ENCODE results near the gene TSPAN8.

- peak in 1 of 2 donors; percentile 11 for TF ChIP-seq POLR2A (IDR thresholded peaks at IDR 0.05)
- no peak for TF ChIP-seq POLR2AphosphoS5 (IDR thresholded peaks at IDR 0.05)
Measured at GRCh38 chr12:71157601-71158233, at the start of gene TSPAN8.

All from sigmoid colon (tissue), 4 donors.